SJSA1 (cell line): Measurements from ENCODE around the gene ALDH3B2. TPM values are rescaled to one million over a fixed set of nuclear protein-coding genes. Genes with fewer than 3 reads are reported as not detected.
A peak's percentile ranks its signal among the peaks of the same experiment; 100 is the strongest.

ENCODE experiments used
- DNase-seq, 2 experiments: peaks; one replicate each; pipeline ENCODE4 v3.0.0-alpha.2; 2015 to 2020; ENCODE audit warnings: low spot score in 2 of 2, low read depth in 1 of 2
- H3K27ac ChIP-seq: fragments of 250-450 bp; sonication (Bioruptor Pico); 2 replicates; pipeline ENCODE4 v1.5.1; 2020; ENCODE audit warnings: mild to moderate bottlenecking, moderate library complexity
- H3K27me3 ChIP-seq: fragments of 250-450 bp; sonication (Bioruptor Pico); replicated peaks from 2 replicates; pipeline ENCODE4 v1.5.1; 2020; ENCODE audit warnings: mild to moderate bottlenecking, moderate library complexity
- H3K36me3 ChIP-seq: fragments of 250-450 bp; sonication (Bioruptor Pico); 2 replicates; pipeline ENCODE4 v1.5.1; 2020; ENCODE audit warnings: mild to moderate bottlenecking
- H3K4me1 ChIP-seq: fragments of 250-450 bp; sonication (Bioruptor Pico); replicated peaks from 2 replicates; pipeline ENCODE4 v1.6.1; 2021; ENCODE audit warnings: mild to moderate bottlenecking
- H3K4me3 ChIP-seq: fragments of 250-450 bp; sonication (Bioruptor Pico); 2 replicates; pipeline ENCODE4 v1.5.1; 2020; ENCODE audit warnings: mild to moderate bottlenecking
- H3K9me3 ChIP-seq: fragments of 250-450 bp; sonication (Bioruptor Pico); replicated peaks from 2 replicates; pipeline ENCODE4 v1.5.1; 2020; ENCODE audit warnings: mild to moderate bottlenecking
- total RNA-seq: library from RNA; depleted of rRNA; stranded (reverse); fragments of >200 nt; shearing (Covaris generic); gene quantifications from 2 replicates; pipeline ENCODE4 v1.2.3, GENCODE V29; 2014

Gene ALDH3B2
- total RNA-seq, 1 experiment from 2014 or later = not detected

GRCh38 chr11:67648140-67648795 is 26.2 kb downstream of the ALDH3B2 start:
- no peak overlapping the region for H3K4me3 ChIP-seq
- DNase-seq = no peak
- H3K27me3 ChIP-seq = peaks cover 6% of the 10 kb centered on the region; the same call in 1 of the 2 replicates
- H3K4me1 ChIP-seq = peaks cover 9% of the 10 kb centered on the region; the same call in 1 of the 2 replicates
- peaks cover 12% of the 10 kb centered on the region for H3K9me3 ChIP-seq
- no peak overlapping the region for H3K27ac ChIP-seq
- no peaks in the 10 kb centered on the region for H3K36me3 ChIP-seq

- peaks cover 16% of the 10 kb centered on the region for H3K9me3 ChIP-seq
- no peak for DNase-seq
- H3K4me3 ChIP-seq = no peak overlapping the region
Measured at GRCh38 chr11:67647471-67647870, 27.0 kb downstream of the ALDH3B2 start.

GRCh38 chr11:67646535-67647336 is 27.7 kb downstream of the ALDH3B2 start:
- Histone ChIP-seq H3K36me3 (no peaks in the 10 kb centered on the region), H3K27ac (no peak overlapping the region), H3K27me3 (no peaks in the 10 kb centered on the region; the same call in 1 of the 2 replicates), H3K4me1 (peaks cover 9% of the 10 kb centered on the region; the same call in 1 of the 2 replicates), H3K4me3 (no peak overlapping the region), H3K9me3 (peaks cover 18% of the 10 kb centered on the region)
- no peak for DNase-seq

More at GRCh38 chr11:67647471-67647870, 27.0 kb downstream of the ALDH3B2 start:
- no peaks in the 10 kb centered on the region for H3K36me3 ChIP-seq
- H3K27me3 ChIP-seq = peaks cover 4% of the 10 kb centered on the region; the same call in 1 of the 2 replicates
- H3K27ac ChIP-seq = no peak overlapping the region
- peaks cover 9% of the 10 kb centered on the region; the same call in 1 of the 2 replicates for H3K4me1 ChIP-seq

GRCh38 chr11:67645521-67646461 is 28.6 kb downstream of the ALDH3B2 start:
- Histone ChIP-seq H3K27me3 (peaks cover 1% of the 10 kb centered on the region; the same call in 1 of the 2 replicates), H3K4me1 (peaks cover 9% of the 10 kb centered on the region; the same call in 1 of the 2 replicates), H3K36me3 (no peaks in the 10 kb centered on the region), H3K27ac (no peak overlapping the region), H3K4me3 (no peak overlapping the region), H3K9me3 (peaks cover 21% of the 10 kb centered on the region)
- DNase-seq = peak in 1 of 2 experiments; percentile 56

- Histone ChIP-seq H3K9me3 (peaks cover 25% of the 10 kb centered on the region), H3K36me3 (no peaks in the 10 kb centered on the region), H3K27ac (no peak overlapping the region), H3K27me3 (peaks cover 10% of the 10 kb centered on the region), H3K4me1 (peaks cover under 1% of the 10 kb centered on the region; the same call in 1 of the 2 replicates), H3K4me3 (no peak overlapping the region)
- DNase-seq = peak in 1 of 2 experiments; percentile 56
Measured at GRCh38 chr11:67644472-67645418, 29.7 kb downstream of the ALDH3B2 start.

GRCh38 chr11:67644042-67644441 is 30.4 kb downstream of the ALDH3B2 start:
- no peak overlapping the region for H3K27ac ChIP-seq
- no peaks in the 10 kb centered on the region for H3K36me3 ChIP-seq
- H3K4me1 ChIP-seq = no peaks in the 10 kb centered on the region
- DNase-seq = no peak
- no peak overlapping the region for H3K4me3 ChIP-seq
- peaks cover 25% of the 10 kb centered on the region for H3K9me3 ChIP-seq
- peaks cover 14% of the 10 kb centered on the region for H3K27me3 ChIP-seq

- Histone ChIP-seq H3K4me3 (no peak overlapping the region), H3K9me3 (peaks cover 25% of the 10 kb centered on the region), H3K36me3 (no peaks in the 10 kb centered on the region), H3K27me3 (peaks cover 19% of the 10 kb centered on the region), H3K27ac (no peak overlapping the region), H3K4me1 (no peaks in the 10 kb centered on the region)
- DNase-seq = no peak
Measured at GRCh38 chr11:67642173-67643120, 32.0 kb downstream of the ALDH3B2 start.

- peaks cover 25% of the 10 kb centered on the region for H3K9me3 ChIP-seq
- H3K36me3 ChIP-seq = no peaks in the 10 kb centered on the region
- peaks cover 23% of the 10 kb centered on the region for H3K27me3 ChIP-seq
- H3K4me3 ChIP-seq = no peak overlapping the region
- H3K4me1 ChIP-seq = no peaks in the 10 kb centered on the region
- H3K27ac ChIP-seq = no peak overlapping the region
- no peak for DNase-seq
Measured at GRCh38 chr11:67641338-67642172, 32.9 kb downstream of the ALDH3B2 start.

- Histone ChIP-seq H3K27me3 (peaks cover 24% of the 10 kb centered on the region), H3K4me1 (no peaks in the 10 kb centered on the region), H3K4me3 (no peak overlapping the region), H3K9me3 (peaks cover 25% of the 10 kb centered on the region), H3K36me3 (no peaks in the 10 kb centered on the region), H3K27ac (no peak overlapping the region)
- no peak for DNase-seq
Measured at GRCh38 chr11:67640758-67641337, 33.6 kb downstream of the ALDH3B2 start.

GRCh38 chr11:67640021-67640757 is 34.2 kb downstream of the ALDH3B2 start:
- Histone ChIP-seq H3K27me3 (peaks cover 26% of the 10 kb centered on the region), H3K4me3 (no peak overlapping the region), H3K9me3 (peaks cover 25% of the 10 kb centered on the region), H3K4me1 (no peaks in the 10 kb centered on the region), H3K27ac (no peak overlapping the region), H3K36me3 (no peaks in the 10 kb centered on the region)
- peak in 1 of 2 experiments; percentile 82 for DNase-seq
